ENCODE measurements around the gene BMP8B.

DNA sequence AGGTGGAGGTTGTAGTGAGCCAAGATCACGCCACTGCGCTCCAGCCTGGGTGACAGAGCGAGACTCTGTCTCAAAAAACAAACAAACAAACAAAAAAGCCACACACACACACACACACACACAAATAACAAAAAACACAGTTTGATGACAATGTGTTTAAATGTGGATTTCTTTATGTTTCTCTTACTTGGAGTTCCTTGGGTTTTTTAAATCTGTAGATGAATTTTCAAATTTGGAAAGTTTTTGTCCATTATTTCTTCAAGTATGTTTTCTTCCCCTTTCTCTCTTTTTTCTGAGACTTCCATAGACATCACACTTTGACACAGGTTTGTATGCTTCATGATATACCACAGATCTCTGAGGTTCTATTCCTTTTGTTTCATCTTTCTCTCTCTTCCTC lies 62.1 kb downstream of the BMP8B start:
- TF ChIP-seq EP300 (IDR thresholded peaks at IDR 0.05) (no peak), POLR2A (IDR thresholded peaks at IDR 0.05) (no peak)
- TF ChIP-seq, protein P1, sequence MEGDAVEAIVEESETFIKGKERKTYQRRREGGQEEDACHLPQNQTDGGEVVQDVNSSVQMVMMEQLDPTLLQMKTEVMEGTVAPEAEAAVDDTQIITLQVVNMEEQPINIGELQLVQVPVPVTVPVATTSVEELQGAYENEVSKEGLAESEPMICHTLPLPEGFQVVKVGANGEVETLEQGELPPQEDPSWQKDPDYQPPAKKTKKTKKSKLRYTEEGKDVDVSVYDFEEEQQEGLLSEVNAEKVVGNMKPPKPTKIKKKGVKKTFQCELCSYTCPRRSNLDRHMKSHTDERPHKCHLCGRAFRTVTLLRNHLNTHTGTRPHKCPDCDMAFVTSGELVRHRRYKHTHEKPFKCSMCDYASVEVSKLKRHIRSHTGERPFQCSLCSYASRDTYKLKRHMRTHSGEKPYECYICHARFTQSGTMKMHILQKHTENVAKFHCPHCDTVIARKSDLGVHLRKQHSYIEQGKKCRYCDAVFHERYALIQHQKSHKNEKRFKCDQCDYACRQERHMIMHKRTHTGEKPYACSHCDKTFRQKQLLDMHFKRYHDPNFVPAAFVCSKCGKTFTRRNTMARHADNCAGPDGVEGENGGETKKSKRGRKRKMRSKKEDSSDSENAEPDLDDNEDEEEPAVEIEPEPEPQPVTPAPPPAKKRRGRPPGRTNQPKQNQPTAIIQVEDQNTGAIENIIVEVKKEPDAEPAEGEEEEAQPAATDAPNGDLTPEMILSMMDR (IDR thresholded peaks at IDR 0.05) = no peak
